HG03108 (cell line): ENCODE results near the gene ZNF227.
"Not testable (repeated sequence)": the region's sequence is repeated elsewhere in the genome, so short reads cannot be mapped to it uniquely, and the experiment has no call there.

Experiments
- ATAC-seq: cut with Tn5 transposase; IDR thresholded peaks from one replicate; pipeline ENCODE4 v1.9.1; 2021; ENCODE audit warnings: moderate library complexity; ENCODE audit not compliant: unreplicated experiment

ZNF227 gene

GRCh38 chr19:44236384-44236783 lies 24.1 kb downstream of the ZNF227 start:
- no peak for ATAC-seq

- not testable (repeated sequence) for ATAC-seq
Observed at GRCh38 chr19:44252332-44252731, 40.0 kb downstream of the ZNF227 start.

GRCh38 chr19:44253392-44253791 lies 41.1 kb downstream of the ZNF227 start:
- not testable (repeated sequence) for ATAC-seq

- ATAC-seq = no peak
Observed at GRCh38 chr19:44254496-44254895, 42.2 kb downstream of the ZNF227 start.

GRCh38 chr19:44255705-44256411 lies 43.5 kb downstream of the ZNF227 start:
- ATAC-seq = no peak

- ATAC-seq = no peak
Observed at GRCh38 chr19:44258136-44258535, 45.8 kb downstream of the ZNF227 start.

- ATAC-seq = no peak
Observed at GRCh38 chr19:44258835-44259413, 46.6 kb downstream of the ZNF227 start.

GRCh38 chr19:44260343-44260681 lies 48.0 kb downstream of the ZNF227 start:
- ATAC-seq = no peak

- ATAC-seq = no peak
Observed at GRCh38 chr19:44260695-44261446, 48.5 kb downstream of the ZNF227 start.

- no peak for ATAC-seq
Observed at GRCh38 chr19:44277331-44277730, 65.0 kb downstream of the ZNF227 start.

- no peak for ATAC-seq
Observed at GRCh38 chr19:44278181-44278690, 65.9 kb downstream of the ZNF227 start.

- no peak for ATAC-seq
Observed at GRCh38 chr19:44280916-44281315, 68.6 kb downstream of the ZNF227 start.

- no peak for ATAC-seq
Observed at GRCh38 chr19:44282846-44283245, 70.5 kb downstream of the ZNF227 start.

- ATAC-seq = no peak
Observed at GRCh38 chr19:44284968-44285367, 72.6 kb downstream of the ZNF227 start.
